ENCODE data around the gene TDRD7. TPM values are rescaled to one million over a fixed set of nuclear protein-coding genes. Genes with fewer than 3 reads are reported as not detected.

Gene TDRD7
- total RNA-seq, 1 donor from 2014 or later: 8.1 TPM

DNA sequence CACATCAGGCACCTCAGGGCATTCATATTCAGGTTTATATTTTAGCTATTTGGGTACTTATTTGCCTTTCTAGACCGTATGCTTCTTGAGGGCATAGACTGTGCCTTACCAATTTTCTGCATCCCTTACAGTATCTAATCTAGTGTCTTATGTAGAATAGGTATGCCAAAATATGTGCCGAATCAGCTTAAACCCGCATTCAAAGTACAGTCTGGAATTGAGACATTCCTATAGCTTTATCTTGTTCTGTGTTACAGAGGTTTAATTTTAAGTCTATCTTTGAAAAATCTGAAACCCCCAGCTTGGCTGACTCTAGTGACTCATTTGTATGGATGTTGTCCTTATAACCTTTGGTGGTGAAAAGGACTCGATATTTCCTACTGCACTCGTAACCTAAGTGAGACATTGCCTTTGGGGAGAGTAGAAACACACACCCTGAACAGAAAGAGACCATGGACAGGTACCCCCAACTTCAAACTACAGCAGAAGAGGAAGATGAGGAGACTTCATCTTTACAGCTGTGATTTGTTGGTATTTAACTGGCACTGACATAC lies 62.6 kb downstream of the TDRD7 start:
- Histone ChIP-seq H3K9me3 (ENCODE audit: low read depth) (no peaks in the 10 kb centered on the region), H3K4me1 (no peaks in the 10 kb centered on the region), H3K4me2 (no peak overlapping the region), H3K27me3 (no peaks in the 10 kb centered on the region), H3K79me2 (ENCODE audit: low read depth) (no peaks in the 10 kb centered on the region), H4K20me1 (ENCODE audit: low read depth) (no peaks in the 10 kb centered on the region), H2AFZ (replicated peaks) (no peak overlapping the region), H3K27ac (no peak overlapping the region), H3K36me3 (no peaks in the 10 kb centered on the region), H3K9ac (no peak overlapping the region), H3K4me3 (no peak overlapping the region), H3F3A (ENCODE audit: low read depth) (no peaks in the 10 kb centered on the region)
- DNase-seq (ENCODE audit: low spot score): no peak
- no peaks in the 10 kb centered on the region for H3K27me3 Mint-ChIP-seq (ENCODE audit: insufficient read depth, low read depth)
- no peaks in the 10 kb centered on the region for H3K36me3 Mint-ChIP-seq
- no peaks in the 10 kb centered on the region for H3K4me1 Mint-ChIP-seq
- TF ChIP-seq EZH2phosphoT487 (IDR thresholded peaks at IDR 0.05) (no peak), EZH2 (IDR thresholded peaks at IDR 0.05) (no peak)
- TF ChIP-seq, protein P1, sequence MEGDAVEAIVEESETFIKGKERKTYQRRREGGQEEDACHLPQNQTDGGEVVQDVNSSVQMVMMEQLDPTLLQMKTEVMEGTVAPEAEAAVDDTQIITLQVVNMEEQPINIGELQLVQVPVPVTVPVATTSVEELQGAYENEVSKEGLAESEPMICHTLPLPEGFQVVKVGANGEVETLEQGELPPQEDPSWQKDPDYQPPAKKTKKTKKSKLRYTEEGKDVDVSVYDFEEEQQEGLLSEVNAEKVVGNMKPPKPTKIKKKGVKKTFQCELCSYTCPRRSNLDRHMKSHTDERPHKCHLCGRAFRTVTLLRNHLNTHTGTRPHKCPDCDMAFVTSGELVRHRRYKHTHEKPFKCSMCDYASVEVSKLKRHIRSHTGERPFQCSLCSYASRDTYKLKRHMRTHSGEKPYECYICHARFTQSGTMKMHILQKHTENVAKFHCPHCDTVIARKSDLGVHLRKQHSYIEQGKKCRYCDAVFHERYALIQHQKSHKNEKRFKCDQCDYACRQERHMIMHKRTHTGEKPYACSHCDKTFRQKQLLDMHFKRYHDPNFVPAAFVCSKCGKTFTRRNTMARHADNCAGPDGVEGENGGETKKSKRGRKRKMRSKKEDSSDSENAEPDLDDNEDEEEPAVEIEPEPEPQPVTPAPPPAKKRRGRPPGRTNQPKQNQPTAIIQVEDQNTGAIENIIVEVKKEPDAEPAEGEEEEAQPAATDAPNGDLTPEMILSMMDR (IDR thresholded peaks at IDR 0.05): no peak
- no peak overlapping the region for H3K4me3 Mint-ChIP-seq
- no peaks in the 10 kb centered on the region for H3K9me3 Mint-ChIP-seq
- no peak overlapping the region for H3K27ac Mint-ChIP-seq

DNA sequence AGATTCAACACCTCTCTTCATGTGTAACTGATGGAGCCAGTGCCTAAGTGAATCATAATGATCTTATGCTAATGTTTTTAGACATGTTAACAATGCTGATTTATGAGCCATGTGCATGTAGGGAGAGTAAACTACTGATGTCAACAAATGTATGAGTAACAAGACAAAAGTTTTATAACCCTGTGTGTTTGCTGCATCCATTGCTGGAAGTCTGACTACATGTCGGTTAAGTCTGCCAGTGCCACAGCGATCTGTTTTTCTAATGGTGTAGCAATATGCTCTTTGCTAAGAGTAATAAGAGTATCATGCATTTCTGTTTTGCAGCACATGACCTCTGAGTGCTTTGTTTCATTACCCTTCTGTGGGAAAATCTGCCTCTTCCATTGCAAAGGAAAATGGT lies 63.2 kb downstream of the TDRD7 start:
- no peaks in the 10 kb centered on the region for H3K4me1 Mint-ChIP-seq
- Histone ChIP-seq H3K4me2 (no peak overlapping the region), H3K36me3 (no peaks in the 10 kb centered on the region), H4K20me1 (ENCODE audit: low read depth) (no peaks in the 10 kb centered on the region), H3K27ac (no peak overlapping the region), H3K4me1 (no peaks in the 10 kb centered on the region), H2AFZ (replicated peaks) (no peak overlapping the region), H3K9ac (no peak overlapping the region), H3K79me2 (ENCODE audit: low read depth) (no peaks in the 10 kb centered on the region), H3K9me3 (ENCODE audit: low read depth) (no peaks in the 10 kb centered on the region), H3K4me3 (no peak overlapping the region), H3K27me3 (no peaks in the 10 kb centered on the region), H3F3A (ENCODE audit: low read depth) (no peaks in the 10 kb centered on the region)
- H3K36me3 Mint-ChIP-seq: no peaks in the 10 kb centered on the region
- H3K27ac Mint-ChIP-seq: no peak overlapping the region
- H3K27me3 Mint-ChIP-seq (ENCODE audit: insufficient read depth, low read depth): peaks cover 2% of the 10 kb centered on the region
- TF ChIP-seq EZH2 (IDR thresholded peaks at IDR 0.05) (no peak), EZH2phosphoT487 (IDR thresholded peaks at IDR 0.05) (no peak)
- TF ChIP-seq, protein P1 (IDR thresholded peaks at IDR 0.05): no peak
- no peak overlapping the region for H3K4me3 Mint-ChIP-seq
- H3K9me3 Mint-ChIP-seq: no peaks in the 10 kb centered on the region
- no peak for DNase-seq (ENCODE audit: low spot score)

DNA sequence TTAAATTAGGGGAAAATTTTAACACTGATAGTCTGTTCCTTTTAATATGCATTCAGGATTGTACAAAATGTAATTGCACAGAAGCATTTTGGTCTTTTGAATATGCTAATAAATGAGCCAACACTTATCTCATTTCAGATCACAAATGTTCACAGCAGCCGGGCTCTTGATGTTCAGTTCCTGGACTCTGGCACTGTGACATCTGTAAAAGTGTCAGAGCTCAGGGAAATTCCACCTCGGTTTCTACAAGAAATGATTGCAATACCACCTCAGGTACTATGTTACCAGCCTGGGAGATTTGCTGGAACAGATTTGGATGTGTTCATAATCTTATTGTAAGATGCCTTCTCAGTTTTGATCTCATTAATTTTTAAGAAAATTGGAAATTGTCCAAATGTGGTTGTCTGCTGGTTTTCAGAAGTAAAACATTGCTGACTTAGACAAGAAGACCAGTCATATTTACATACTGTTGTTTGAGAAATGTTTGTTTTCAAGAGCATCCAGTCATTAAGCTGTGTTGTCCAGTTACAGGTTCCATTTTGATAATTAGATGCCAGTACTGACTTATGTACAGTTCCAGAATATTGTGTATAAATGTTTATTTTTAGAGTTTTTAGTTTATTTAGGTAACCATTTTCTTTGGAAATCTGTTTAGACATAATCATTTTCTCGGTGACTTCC lies 66.5 kb downstream of the TDRD7 start:
- Histone ChIP-seq H3K4me1 (no peaks in the 10 kb centered on the region), H4K20me1 (ENCODE audit: low read depth) (no peaks in the 10 kb centered on the region), H3K27me3 (no peaks in the 10 kb centered on the region), H3K9me3 (ENCODE audit: low read depth) (no peaks in the 10 kb centered on the region), H3K36me3 (no peaks in the 10 kb centered on the region), H3K4me2 (no peak overlapping the region), H2AFZ (replicated peaks) (no peak overlapping the region), H3F3A (ENCODE audit: low read depth) (no peaks in the 10 kb centered on the region), H3K4me3 (no peak overlapping the region), H3K79me2 (ENCODE audit: low read depth) (no peaks in the 10 kb centered on the region), H3K27ac (no peak overlapping the region), H3K9ac (no peak overlapping the region)
- Mint-ChIP-seq H3K4me1 (no peaks in the 10 kb centered on the region), H3K27me3 (ENCODE audit: insufficient read depth, low read depth) (peaks cover 2% of the 10 kb centered on the region), H3K36me3 (no peaks in the 10 kb centered on the region), H3K9me3 (peaks cover 5% of the 10 kb centered on the region), H3K27ac (no peak overlapping the region), H3K4me3 (no peak overlapping the region)
- TF ChIP-seq, protein P1 (IDR thresholded peaks at IDR 0.05): no peak
- TF ChIP-seq EZH2 (IDR thresholded peaks at IDR 0.05) (no peak), EZH2phosphoT487 (IDR thresholded peaks at IDR 0.05) (no peak)
- no peak for DNase-seq (ENCODE audit: low spot score)

Measured in neural progenitor cell (in vitro differentiated cells).